Stimulated activated CD8-positive, alpha-beta memory T cell treated with anti-CD3 and anti-CD28 coated beads, Interleukin-7, amount 100 ng/mL, for 4 hours (primary cell): Measurements from ENCODE around the gene DIPK2B.

Experiments
- DNase-seq, 2 donors: peaks; one replicate each; pipeline ENCODE4 v3.0.0-alpha.2; 2020; ENCODE audit warnings: low read depth in 2 of 2

Gene DIPK2B

GRCh38 chrX:45164021-45164621, 36.6 kb downstream of the DIPK2B start:
- no peak for DNase-seq

- DNase-seq: no peak
These were observed 43.0 kb downstream of the DIPK2B start for GRCh38 chrX:45157647-45158046.

GRCh38 chrX:45154462-45154861, 46.2 kb downstream of the DIPK2B start:
- no peak for DNase-seq

GRCh38 chrX:45154033-45154360, 46.7 kb downstream of the DIPK2B start:
- DNase-seq: no peak
